HG02798 (cell line): Measurements from ENCODE around the gene ARHGEF28.

Experiments used
- ATAC-seq: cut with Tn5 transposase; IDR thresholded peaks from one replicate; pipeline ENCODE4 v1.9.1; 2021; ENCODE audit warnings: mild to moderate bottlenecking; ENCODE audit not compliant: unreplicated experiment, poor library complexity

Gene ARHGEF28

DNA sequence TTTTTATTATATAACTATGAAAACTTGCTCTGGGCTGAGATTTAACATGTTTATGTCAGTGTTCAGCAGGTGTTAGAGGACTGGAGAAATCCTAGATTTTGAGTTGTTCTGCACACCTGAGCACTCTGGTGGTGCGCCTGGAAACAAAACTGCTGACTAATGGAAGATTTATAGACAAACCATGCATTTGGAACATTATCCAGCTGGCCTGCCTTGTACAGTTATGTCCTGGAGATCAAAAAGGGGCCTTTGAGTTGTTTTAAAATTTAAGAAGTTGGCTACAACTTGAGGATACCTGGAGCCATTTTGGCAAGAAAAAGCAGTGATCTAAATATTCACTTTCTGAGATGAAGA is 5.7 kb upstream of the ARHGEF28 start:
- no peak for ATAC-seq

DNA sequence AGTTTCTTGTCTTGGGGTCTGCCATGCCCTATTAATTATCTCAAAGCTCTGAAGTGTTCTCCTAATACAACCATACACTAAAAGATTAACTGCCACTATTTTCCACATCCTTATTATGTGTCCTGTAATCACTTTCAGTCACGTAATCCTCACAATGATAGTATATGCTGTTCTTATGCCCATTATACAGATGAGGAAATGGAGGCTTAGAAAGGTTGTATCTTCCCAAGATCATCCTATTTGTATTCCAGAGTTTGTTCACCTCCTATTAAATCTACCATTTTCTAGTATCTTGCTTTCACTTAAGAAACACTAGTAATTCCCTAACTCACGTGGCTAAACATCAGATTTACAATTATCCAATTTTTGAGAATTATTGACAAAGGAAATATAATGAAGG is 2.9 kb upstream of the ARHGEF28 start:
- no peak for ATAC-seq

DNA sequence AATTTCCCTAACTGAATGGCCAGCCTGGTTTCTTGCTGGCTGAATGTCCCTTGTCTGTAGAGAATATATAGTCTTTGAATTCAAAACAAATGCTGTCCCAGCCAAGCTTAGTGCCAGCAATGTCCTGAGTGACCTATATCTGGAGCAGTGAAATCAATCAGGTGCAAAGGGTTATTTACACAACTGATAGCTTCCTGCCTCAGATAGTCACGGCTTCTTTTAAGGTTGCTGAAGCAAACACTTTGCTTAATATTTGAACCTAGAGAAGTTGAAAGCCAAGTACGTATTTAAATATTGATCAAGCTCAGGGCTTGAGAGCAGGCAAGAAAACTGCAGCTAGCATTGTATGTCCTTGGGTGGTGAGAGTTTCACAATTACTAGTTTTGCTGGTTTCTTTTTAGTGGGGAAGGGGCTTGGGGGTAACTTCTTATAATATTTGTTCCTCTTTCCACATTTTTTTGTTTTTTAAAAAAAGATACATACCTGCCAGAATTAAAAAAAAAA is 2.0 kb upstream of the ARHGEF28 start:
- ATAC-seq = no peak

DNA sequence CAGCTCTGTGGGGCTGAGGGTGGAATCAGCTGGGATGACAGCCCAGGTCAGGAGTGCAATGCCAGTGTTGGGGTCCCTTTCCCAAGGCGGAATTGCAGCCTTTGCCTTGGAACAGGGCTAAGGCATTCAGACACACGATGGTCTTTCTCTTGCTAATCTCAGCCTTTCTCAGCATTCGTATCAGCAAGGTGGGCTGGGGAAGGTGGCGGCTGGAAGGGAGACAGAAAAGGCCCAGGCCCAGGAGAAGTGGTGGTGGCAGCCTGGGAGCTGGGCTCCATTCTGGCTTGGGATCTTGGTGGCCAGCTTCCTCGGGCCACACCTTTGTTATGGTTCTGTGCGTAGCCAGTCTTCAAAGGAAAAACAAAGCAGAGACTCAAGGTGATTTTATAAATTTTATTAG is 1.1 kb upstream of the ARHGEF28 start:
- no peak for ATAC-seq

DNA sequence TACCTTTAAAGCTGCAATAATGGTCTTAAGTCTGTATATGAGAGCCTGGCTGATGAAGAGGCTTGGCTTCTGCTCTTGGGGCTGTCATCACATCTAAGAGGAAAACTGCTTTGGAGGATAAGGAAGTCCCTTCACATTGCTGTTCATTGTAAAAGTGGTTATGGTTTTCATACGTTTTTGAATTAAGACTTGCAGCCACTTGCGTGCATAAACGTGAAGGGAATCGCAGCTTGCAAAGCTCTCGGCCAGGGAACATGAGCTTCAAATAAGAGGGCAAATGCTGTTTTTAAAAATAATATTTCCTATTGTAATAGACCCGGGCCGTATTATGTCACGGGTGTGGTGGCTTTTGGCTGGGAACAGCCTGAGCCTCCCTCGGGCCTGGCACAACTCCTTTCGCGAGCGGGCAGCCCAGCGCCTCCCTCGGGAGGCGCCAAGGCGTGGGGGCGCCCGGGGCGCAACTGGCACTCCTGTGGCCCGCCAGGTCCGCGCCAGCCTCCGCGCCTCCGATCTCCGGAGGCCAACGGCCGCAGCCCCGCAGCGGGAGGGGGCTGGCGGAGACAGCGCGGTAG is 538 bp upstream of the ARHGEF28 start:
- ATAC-seq = peak; percentile 35

DNA sequence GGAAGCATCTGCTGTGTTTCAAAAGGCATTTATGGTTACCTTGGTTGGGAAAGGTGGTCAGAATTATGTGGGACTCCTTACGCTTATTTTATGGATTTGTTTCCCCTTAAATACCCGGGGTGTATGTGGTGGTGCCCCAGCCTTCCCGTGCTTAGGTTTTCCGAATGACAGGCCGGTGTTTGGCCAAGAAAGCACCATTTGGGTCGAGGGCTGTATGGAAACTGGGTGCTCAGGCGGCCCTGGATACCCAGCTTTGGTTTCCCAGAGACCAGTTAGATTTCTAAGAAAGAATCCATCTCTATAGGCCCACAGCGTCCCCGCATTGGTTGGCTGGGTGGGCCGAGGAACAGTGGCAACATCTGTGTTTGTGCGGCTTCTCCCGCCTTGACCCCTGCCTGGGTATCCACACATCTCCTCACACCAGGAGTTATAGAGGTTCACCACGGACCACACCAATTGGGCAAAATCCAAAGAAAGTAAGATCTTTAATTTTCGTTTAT is 868 bp downstream of the ARHGEF28 start:
- no peak for ATAC-seq

DNA sequence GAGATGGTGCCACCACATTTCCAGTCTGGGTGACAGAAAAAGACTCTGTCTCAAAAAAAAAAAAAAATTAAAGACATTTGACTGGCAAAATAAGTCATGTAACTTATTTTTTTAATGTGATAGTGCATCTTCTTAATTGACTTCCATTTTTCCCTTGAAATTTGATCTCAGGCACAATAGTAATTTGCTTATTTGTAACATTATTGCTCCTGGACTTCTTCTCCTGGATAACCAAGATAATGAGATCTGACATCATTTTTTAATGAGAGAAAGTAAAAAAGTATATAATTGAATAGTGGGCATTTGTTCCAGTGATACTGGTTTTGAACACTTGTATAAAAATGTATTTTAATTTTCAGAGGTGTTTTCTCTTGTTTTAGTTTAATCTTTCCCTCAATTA is 3.5 kb downstream of the ARHGEF28 start:
- ATAC-seq = no peak

DNA sequence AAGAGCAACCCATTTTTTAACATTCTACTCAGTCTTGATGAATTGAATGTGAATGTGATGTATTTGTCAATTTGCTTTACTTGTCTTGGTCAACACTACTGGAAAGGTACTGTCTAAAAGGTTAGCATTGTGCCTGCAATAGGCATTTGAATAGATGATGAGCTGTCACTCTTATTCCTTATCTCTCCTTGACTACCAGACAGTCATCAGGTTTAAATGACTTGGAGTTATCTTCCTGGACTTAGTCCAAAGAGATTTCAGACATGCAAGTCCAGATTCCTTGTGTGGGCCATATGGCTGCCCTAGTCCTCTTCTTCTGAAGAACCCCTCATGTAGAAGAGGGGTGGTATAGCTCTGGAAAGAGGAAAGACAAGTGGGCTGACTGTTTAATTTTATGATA is 4.8 kb downstream of the ARHGEF28 start:
- no peak for ATAC-seq

DNA sequence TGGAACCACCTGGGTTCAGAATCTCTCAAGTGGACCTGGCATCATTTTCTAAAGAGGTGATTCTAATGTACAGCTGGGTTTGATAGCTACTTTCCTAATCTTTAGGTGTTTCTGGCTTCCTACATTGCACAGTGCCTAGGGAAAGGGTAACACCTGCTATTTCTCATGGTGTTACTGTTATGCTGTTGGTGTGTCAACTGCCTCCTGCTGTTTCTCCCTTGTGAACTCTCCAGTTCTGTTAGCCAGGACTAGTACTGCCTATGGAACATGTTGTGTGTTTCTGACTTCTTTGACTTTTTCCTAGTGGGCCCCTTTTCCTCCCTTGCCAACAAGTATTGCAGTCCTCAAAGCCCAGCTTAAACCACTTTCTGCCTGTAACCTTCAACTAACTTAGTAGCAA is 5.5 kb downstream of the ARHGEF28 start:
- no peak for ATAC-seq

DNA sequence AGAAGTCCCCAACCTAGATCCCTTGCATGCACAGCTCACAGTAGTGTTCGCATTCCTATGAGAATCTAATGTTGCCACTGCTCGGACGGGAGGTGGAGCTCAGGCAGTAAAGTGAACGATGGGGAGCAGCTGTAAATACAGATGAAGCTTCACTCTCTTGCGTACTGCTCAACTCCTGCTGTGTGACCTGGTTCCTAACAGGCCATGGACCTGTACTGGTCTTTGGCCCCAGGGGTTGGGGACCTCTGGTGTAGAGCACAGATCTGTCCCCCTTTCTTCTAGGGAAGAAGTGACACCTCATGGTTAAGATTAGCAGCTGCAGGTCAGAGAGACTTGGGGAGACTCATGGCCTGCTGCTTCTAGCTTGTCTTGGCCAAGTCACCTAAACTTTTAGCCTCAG is 7.1 kb downstream of the ARHGEF28 start:
- ATAC-seq = no peak

DNA sequence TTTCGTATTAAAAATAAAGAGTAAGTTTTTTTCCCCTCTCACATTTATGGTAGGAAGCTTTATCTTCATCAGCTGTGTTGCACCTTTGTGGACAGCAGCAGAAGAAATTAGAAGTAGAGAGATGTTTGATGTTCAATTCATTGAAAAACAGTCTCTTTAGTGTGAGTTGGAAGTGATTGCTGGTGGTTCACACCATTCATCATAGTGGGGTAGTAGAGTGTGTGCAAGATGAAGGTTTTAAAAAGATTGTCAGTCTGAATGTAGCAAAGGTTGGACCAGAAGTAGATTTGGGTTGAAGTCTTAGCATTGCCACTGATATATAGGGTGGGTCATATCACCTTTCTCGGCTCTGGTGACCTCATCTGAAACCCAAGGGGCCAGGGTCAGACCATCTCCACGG is 10.4 kb downstream of the ARHGEF28 start:
- no peak for ATAC-seq

DNA sequence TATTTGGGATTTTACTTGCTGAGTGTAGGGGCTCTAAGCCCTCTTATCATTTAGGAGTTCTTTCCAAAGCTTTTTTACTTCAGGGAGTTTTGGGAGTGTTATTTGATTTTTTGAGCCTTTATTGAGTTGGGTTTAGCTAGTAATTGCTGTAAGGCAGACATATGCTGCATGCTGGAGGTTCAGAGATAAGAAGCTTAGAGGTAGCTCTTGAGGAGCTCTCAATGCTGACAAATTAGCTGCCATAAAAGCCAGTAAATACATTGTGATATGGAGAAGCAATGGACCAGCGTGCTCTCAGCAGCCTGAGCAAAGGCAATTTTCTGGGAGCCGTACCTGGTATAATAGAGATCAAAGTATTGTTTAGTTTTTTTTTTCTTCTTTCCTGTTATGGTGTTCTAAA is 11.6 kb downstream of the ARHGEF28 start:
- ATAC-seq = no peak

DNA sequence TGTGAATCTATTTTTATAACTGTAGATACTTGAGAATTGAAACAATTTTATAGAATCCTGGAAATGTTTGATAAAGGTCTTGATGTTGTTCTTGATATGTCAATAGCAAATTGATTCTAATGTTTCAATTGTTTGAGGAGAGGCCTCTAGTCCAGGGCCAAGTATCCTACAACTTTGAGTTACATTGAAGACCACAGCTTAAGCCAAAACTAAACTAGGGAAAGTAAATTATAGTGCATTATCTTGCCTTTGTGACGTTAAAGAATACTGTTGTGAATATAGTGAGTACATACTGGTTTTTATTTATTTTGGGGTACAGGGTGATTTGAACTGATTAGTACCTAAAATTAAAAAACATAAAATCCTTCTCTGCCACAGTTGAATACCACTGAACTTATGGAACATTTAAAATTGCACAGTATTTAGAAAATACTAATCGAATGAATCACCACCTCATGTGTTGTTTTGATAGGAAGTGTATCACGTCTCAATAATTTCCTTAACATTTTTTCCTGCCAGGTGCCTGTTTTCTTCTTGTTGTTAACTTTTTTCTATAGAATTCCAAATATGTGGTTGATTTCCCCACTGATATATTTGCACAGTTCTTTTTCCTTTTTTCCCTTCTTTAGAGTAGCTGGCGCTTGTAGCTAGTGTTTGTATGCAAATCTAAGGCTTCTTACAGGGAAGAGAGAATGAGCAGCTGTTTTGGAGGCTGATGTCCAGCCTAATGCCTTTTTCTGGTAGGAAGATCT is 12.5 kb downstream of the ARHGEF28 start:
- ATAC-seq = no peak

DNA sequence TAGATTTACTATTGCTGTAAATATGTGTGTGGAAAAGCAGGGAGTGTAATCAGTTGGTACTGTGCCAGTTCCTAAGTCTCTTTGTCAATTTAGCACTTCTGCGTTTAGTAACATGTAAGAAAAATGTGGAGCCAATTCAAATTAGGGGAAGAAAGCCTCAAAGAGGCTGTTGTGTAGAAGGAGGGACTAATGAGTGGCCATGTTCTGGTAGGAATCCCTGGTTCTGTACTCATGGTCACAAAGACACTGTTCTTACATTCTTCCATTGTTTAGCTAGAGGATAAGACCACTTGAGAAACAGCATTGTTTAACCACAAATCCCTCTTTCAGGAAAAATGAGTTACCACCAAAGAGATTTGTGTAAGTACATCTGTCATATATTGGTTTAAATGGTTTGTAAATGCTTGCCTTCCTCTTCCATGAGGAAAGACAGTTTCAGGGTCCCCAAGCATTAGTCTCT is 14.9 kb downstream of the ARHGEF28 start:
- no peak for ATAC-seq

DNA sequence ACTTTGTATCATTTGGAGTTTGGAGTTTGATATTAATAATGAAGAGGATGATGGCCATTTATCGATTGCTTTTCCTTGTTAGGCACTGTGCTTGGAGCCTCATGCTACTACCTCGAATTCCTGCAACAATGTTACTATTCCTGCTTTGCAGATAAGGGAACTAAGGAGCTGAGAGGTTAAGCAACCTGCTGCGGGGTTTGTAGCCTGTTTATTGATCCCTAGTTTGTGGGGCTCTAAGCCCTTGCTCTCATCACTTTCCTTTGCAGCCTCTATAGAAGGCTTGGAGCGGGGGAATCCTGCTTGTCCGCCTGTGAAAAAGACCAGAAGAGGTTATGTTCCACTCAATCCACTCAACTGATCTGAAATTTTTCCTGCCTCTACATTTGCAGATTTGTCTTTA is 15.8 kb downstream of the ARHGEF28 start:
- ATAC-seq = no peak

DNA sequence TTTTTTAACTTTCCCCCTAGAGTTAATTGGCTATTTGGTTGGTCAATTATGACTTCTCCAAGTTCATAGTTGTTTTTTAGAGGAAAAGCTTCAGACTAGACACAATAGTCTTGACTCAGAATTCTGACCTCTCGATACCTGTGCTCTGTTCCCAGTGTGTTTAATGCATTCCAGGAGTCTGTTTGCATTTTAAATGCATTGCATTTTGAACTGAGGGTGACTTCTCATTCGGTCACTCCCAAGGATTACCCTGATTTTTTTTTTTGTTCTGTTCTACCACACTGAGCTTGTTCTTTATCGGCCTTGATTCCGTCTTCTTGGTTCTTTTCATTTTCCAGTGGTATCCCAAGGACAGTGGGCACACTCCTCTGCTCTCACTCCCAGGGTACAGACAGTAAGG is 16.3 kb downstream of the ARHGEF28 start:
- ATAC-seq = no peak

DNA sequence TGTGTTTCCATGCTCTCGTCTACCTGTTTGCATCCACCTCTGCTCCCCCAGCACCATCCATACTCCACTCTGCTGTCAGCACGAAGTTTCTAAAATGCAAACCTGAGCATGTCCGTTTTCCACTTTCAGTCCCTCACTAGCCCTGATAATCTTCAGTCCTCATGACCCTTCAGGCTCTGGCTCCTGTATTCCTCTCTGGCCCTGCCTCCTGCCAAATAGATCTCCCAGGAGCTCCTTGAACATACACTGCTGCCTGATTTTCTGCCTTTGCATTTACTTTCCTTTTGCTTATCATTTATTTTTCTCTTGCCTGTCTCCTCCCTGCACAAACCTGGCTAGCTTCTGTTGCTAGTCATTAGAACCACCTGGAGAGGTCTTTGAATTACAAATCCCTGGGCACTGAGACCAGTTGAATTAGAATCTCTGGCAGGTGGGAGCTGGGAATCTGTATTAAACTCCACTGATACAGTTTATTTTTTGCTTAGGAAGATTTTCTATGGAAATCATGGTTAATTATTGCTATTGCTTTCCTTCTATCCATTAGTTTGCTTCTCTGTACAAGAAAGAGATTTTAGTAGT is 18.5 kb downstream of the ARHGEF28 start:
- ATAC-seq = no peak

DNA sequence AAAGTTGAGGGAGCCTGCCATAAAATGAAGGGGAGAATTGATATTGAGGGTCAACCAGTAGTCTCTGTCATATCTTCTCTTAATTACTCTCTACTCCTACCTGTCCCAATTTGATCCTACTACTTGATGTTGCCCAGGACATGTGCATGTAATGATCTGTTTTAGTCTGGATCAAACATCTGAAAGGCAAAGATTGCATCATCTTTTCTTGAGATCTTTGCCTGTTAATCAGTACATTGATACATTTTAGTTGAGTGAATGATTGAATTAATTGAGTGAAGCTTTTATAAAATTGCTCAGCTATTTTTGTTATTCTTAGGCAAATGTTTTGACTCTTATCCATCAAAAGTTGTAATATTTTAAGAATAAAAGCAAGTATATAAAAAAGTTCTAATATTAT is 21.7 kb downstream of the ARHGEF28 start:
- ATAC-seq = no peak

DNA sequence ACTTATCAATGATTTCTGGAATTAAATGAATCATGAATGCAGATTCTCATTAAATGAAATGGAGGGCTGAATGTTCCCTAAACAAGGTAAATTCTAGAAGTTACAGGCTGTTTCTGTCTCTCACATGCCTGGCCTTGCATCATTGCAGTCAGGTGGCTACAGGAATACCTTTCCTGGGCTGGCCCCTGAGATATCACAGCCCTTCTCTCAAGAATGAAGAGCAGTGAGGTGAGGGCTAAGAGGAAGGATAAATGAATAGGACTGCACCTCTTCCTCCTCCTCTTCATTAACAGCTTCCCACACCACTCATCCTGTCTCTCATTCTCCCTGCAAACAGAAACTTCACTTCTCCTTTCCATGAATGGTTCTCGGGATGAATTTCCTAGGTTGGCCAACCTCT is 22.5 kb downstream of the ARHGEF28 start:
- ATAC-seq = no peak

DNA sequence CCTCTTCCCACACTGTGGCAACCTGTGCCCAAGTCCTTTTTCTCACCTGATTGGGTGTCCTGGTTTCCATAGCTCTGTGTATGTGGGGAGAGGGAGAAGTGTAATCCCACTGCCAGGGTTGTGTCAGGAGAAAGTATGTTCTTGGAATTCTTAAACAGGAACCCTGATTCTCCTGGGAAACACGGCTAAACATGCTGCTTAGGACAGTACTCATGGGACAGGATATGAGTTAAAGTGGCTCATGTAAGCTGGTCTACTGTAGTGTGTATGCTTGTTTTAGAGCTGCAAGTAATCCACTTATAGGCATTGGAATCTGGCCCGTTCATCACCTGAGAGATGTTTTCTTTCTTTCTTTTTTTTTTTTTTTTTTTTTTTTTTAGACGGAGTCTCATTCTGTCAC is 23.9 kb downstream of the ARHGEF28 start:
- ATAC-seq = no peak

DNA sequence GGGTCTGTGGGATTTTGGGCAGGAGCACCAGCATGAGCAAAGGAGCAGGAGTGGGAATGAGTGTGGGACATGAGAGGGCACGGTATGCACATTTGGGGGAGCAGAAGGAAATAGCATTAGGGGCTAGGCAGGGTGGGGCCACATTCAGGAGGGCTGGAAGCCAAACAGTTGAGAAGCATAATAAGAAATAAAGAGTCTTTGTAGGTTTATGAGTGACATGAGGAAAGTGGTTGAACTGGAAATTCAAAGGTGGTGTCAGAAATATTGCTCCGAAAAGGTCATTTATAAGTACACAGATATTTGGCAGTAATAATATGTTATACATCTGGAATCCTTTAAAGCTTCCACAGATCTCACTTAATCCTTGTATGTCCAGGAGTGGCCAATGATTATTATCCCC is 26.4 kb downstream of the ARHGEF28 start:
- ATAC-seq = no peak
